Activated T-cell treated with anti-CD3 and anti-CD28 coated beads, Interleukin-2, amount 50 U/mL, for 72 hours (primary cell): Measurements from ENCODE around the gene ISLR2. TPM values are rescaled to one million over a fixed set of nuclear protein-coding genes. Genes with fewer than 3 reads are reported as not detected.

Experiments used
- ATAC-seq, 2 donors: fragments of 150-1000 bp; cut with Tn5 transposase; replicated peaks in 1 of 2; 2 replicates each; pipeline ENCODE4 v1.10.0; 2021; ENCODE audit warnings: moderate library complexity in 2 of 2, mild to moderate bottlenecking in 1 of 2
- DNase-seq, 2 donors: peaks; one replicate each; pipeline ENCODE4 v3.0.0; 2021 to 2022; ENCODE audit warnings: mixed read lengths in 1 of 2
- H3K27ac Mint-ChIP-seq: one replicate; pipeline ENCODE4 v1.8.0; 2022; ENCODE audit warnings: mild to moderate bottlenecking, moderate library complexity, mixed read lengths
- H3K27me3 Mint-ChIP-seq: one replicate; pipeline ENCODE4 v1.8.0; 2022; ENCODE audit warnings: low read depth, mixed read lengths
- H3K36me3 Mint-ChIP-seq, 2 donors: one replicate each; pipeline ENCODE4 v1.8.0; 2022; ENCODE audit warnings: mixed read lengths in 2 of 2, mild to moderate bottlenecking in 1 of 2; ENCODE audit not compliant: insufficient read depth in 2 of 2
- H3K4me1 Mint-ChIP-seq: one replicate; pipeline ENCODE4 v1.8.0; 2022; ENCODE audit warnings: low read depth, mixed read lengths
- H3K4me3 Mint-ChIP-seq, 2 donors: one replicate each; pipeline ENCODE4 v1.8.0; 2022; ENCODE audit warnings: mild to moderate bottlenecking in 2 of 2, mixed read lengths in 2 of 2, moderate library complexity in 2 of 2
- H3K9me3 Mint-ChIP-seq, 2 donors: one replicate each; pipeline ENCODE4 v1.8.0; 2022; ENCODE audit warnings: mixed read lengths in 2 of 2
- total RNA-seq, 2 donors: library from RNA; stranded (reverse); gene quantifications; one replicate each; pipeline ENCODE4 v1.2.3, GENCODE V29; 2022

The ISLR2 gene
- total RNA-seq, 2 donors from 2014 or later, result 0.62 TPM; not detected in 1

DNA sequence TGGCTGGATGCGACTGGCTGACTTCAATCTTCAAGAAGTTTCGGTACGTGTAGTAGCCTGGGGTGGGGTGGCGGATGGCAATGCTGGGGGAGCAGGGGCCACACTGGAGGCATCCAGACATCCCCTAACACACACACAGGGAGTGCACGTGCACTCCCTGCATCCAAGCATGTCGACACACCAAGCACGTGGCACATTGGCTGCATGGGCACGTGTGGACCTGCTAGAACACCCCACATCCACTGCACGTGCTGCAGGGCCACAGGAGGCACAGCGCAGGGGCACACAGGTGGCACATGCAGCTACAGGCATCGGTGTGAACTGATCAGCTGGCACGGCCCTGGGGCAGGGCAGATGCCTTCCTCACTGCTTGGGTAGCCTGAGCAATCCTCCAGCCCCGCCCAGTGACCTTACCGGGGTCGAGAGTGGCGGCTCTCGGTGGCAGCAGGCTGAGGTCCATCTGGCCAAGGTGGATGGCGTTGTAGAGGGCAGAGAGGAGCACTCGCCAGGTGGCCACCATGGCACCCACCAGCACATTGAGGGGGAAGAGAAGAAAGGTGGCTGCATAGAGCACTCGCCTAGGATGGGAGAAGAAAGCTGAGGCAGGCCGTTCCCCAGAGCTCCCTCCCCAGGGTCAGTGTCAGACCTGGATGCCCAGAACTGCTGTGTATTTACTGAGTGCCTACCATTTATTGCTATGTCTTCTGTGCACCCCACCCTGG, 50.7 kb downstream of the ISLR2 start:
- Mint-ChIP-seq H3K27me3 (no peaks in the 10 kb centered on the region), H3K27ac (no peak overlapping the region), H3K9me3 (no peaks in the 10 kb centered on the region), H3K4me1 (peaks cover 16% of the 10 kb centered on the region), H3K36me3 (no peaks in the 10 kb centered on the region), H3K4me3 (no peak overlapping the region)
- DNase-seq (no peak), ATAC-seq (no peak)

DNA sequence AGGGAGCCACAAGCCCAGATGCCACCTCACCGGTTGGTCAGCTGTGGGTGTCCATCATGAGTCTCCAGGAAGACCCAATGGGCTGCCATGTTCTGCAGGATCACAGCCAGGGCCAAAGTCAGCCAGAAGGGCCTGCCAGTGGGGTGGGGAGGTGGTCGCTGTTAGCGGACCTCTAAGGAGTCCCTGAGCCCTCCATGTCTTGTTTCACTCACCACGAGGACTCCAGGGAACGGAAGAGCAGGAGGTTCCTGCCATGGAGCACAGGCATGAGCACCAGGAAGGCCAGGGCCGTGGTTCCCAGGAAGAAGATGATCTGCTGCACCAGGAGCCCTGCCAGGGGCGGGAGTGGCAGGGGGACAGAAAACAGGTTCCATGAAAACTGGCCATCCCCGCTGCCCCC, 51.7 kb downstream of the ISLR2 start:
- H3K4me1 Mint-ChIP-seq, result peaks cover 18% of the 10 kb centered on the region
- no peaks in the 10 kb centered on the region for H3K9me3 Mint-ChIP-seq
- no peak overlapping the region for H3K27ac Mint-ChIP-seq
- ATAC-seq (no peak), DNase-seq (no peak)
- no peaks in the 10 kb centered on the region for H3K27me3 Mint-ChIP-seq
- no peak overlapping the region for H3K4me3 Mint-ChIP-seq
- no peaks in the 10 kb centered on the region for H3K36me3 Mint-ChIP-seq

DNA sequence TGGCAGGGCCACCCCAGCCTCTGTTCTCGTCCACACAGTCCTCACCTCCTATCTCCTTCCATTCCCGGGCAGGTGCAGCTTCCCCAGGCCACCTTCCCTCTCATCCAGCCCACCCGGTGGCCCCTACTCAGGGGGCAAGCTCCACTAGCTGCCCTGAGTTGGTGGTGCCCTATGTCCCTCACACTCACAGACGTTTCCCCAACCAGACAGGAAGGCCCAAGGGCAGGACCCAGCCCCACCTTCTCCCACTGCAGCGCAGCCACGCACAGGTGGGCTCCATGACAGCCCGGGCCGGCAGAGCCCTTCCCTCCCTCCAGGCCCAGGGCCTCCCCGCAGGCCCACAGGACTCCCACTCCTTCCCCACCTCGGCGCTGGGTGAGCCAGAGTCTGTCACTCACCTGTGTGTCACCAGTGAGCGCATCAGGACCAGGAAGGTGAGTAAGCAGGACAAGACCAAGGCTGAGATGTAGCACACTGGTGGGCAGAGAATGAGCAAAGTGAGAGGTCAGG, 54.3 kb downstream of the ISLR2 start:
- H3K9me3 Mint-ChIP-seq, result no peaks in the 10 kb centered on the region
- H3K36me3 Mint-ChIP-seq, result no peaks in the 10 kb centered on the region
- ATAC-seq, result peak; percentile 72 to 82
- no peak overlapping the region for H3K4me3 Mint-ChIP-seq
- peak; percentile 29 to 41 for DNase-seq
- H3K27ac Mint-ChIP-seq, result no peak overlapping the region
- H3K27me3 Mint-ChIP-seq, result no peaks in the 10 kb centered on the region
- peaks cover 21% of the 10 kb centered on the region for H3K4me1 Mint-ChIP-seq

DNA sequence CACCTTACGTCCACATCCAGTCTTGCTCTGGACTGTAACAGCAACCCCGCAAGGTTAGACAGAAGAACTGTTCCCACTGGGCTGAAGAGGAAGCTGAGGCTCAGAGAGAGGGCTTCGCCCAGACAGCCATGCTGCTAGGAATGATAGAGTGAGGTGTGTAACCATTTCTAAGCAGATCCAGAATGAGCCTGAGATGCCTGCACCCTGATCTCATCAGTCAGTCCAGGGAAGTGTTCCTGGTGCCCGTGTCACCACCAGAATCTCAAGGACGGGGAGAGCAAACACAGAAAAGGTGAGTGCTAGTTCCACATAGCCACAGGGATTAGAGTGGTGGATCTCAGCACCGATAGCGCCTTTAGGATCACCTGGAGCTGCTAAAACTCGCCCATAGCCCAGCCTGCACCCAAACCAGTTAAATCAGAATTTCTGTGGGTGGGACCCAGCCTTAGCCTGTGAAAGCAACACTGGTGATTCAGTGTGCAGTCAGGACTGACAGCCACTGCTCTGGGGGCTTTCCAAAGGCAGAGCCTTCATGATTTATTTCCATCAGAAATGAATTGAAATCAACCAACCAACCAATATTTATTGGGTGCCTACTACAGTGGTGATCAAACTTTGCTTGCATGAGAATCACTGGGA, 55.4 kb downstream of the ISLR2 start:
- no peaks in the 10 kb centered on the region for H3K36me3 Mint-ChIP-seq
- peak; percentile 16 to 24 for DNase-seq
- H3K27me3 Mint-ChIP-seq, result no peaks in the 10 kb centered on the region
- H3K4me1 Mint-ChIP-seq, result peaks cover 21% of the 10 kb centered on the region
- peak; percentile 71 to 72 for ATAC-seq
- H3K9me3 Mint-ChIP-seq, result no peaks in the 10 kb centered on the region
- H3K4me3 Mint-ChIP-seq, result no peak overlapping the region
- H3K27ac Mint-ChIP-seq, result no peak overlapping the region

Other genes starting within 250 kb of the ISLR2 start
- 1 to 10 TPM; 1.9 to 2.5 TPM for gene LOXL1, start 204.1 kb upstream of the ISLR2 start, total RNA-seq
- 10 to 100 TPM in 1 of 2 donors, 1 to 10 TPM in 1; 7.2 to 15.1 TPM for gene STOML1, start 138.3 kb upstream of the ISLR2 start, total RNA-seq
- gene PML, start 135.9 kb upstream of the ISLR2 start, total RNA-seq, result 10 to 100 TPM; 70.9 to 71.6 TPM
- gene GOLGA6A, start 48.0 kb upstream of the ISLR2 start, total RNA-seq, result under 1 TPM; 0.46 to 0.53 TPM
- gene ISLR, start 43.1 kb downstream of the ISLR2 start, total RNA-seq, result under 1 TPM in 1 of 2 donors, not detected in 1; 0.12 TPM
- under 1 TPM; 0.43 to 0.46 TPM for gene STRA6, start 72.2 kb downstream of the ISLR2 start, total RNA-seq
- gene CCDC33, start 105.7 kb downstream of the ISLR2 start, total RNA-seq, result not detected
- gene CYP11A1, start 237.1 kb downstream of the ISLR2 start, total RNA-seq, result under 1 TPM; 0.21 to 0.26 TPM